NCI-H187 (cell line): ENCODE measurements around the gene KIF11.

Source experiments
- DNase-seq, 2 experiments: peaks; one replicate each; lab custom pipeline; 2025; lab: John Stamatoyannopoulos, UW

The KIF11 gene

DNA sequence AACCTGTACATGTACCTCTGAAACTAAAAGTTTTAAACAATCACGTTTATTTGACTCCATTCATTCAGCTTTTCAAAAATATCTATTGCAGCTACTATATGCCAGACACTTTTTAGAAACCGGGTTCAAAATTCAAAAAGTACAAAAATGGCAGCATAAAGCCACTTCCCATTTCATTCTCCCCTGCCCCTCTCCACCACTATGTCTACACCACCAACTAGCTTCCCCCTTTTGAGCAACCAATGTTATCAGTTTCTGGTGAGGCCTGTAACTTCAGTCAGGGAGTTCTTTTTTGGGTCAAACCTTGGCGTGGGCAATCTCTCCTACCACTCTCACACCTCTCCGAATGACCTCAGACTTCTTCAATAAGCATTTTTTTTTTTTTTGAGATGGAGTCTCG lies 85.3 kb downstream of the KIF11 start:
- no peak for DNase-seq

DNA sequence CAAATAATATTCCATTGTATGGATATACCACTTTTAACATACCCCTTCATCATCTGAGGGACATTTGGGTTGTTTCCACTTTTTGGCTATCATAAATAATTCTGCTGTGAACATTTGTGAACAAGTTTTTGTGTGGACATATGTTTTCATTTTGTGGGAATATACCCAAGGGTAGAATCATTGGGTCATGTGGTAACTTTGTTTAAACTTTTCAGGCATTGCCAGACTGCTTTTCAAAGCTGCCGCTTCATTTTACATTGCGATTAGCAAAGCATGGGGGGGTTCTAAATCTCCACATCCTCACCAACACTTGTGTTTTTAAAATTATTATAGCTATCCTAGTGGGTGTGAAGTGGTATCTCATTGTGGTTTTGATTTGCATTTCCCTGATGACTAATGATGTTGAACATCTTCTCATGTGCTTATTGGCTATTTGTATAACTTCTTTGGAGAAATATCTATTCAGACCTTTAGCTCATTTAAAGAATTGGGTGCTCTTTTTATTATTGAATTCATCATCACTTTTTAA lies 88.4 kb downstream of the KIF11 start:
- no peak for DNase-seq

- DNase-seq, result no peak
Measured at GRCh38 chr10:92688573-92688926, 95.6 kb downstream of the KIF11 start.

DNA sequence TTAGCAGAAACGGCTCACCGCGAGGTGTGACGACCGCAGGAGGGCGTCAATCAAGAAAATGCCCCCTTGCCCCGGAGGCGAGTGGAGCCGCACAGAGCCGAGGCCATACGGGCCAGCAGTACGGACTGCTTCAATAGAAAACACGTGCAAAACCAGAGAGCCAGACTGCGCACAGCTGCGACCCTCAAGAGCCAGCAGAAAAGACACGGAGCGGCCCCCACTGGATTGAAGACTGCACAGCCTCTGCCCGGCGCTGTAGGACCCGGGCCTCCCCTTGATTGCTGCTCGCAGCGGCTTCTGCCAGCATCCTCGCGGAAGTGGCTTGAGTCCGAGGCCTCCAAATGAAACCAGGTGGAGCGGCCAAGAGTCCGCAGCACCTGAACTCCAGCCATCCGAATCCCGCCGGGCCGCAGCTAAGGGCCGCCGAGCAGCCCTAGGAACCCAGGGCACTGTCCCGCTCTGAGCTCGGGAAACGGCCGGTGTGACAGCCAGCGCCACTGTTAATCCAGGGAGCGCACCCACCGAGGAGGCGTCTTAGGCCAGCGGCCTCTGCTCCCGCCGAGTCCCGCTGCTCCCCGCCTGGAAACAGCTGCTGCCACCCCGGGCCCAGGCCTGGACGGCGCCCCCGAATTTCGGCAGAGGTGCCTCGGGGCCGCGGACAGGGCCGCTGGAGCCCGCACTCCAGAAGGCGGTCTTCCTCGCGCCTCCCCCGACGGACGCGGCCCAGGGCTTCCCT lies 96.2 kb downstream of the KIF11 start:
- DNase-seq, result no peak

DNA sequence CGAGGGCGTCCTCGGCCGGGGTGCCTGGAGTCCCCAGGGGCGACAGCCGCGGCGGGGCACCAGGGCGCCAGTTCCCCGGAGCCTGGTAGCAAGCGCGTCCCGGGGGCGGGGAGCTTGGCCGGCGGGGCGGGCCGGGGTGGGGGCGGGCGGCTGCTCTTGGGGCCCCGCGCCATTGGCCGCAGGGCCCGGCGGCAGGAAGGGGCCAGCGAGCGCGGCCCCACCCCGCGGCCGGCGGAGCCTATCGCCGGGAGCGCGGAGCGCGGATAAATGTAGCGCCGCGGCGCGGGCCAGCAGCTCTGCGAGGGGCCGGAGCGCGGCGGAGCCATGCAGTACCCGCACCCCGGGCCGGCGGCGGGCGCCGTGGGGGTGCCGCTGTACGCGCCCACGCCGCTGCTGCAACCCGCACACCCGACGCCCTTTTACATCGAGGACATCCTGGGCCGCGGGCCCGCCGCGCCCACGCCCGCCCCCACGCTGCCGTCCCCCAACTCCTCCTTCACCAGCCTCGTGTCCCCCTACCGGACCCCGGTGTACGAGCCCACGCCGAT lies 96.8 kb downstream of the KIF11 start, which contains the start of gene HHEX:
Gene HHEX, plus strand, starts transcription at position 293 of the 548 bp plus-strand sequence. Its CDS starts 32 bp downstream, at position 325.
- DNase-seq, result peak in 1 of 2 experiments; percentile 36

GRCh38 chr10:92690211-92690914 lies 97.4 kb downstream of the KIF11 start:
- peak in 1 of 2 experiments; percentile 25 for DNase-seq

GRCh38 chr10:92690915-92691590 lies 98.1 kb downstream of the KIF11 start:
- no peak for DNase-seq

GRCh38 chr10:92691591-92692079 lies 98.7 kb downstream of the KIF11 start:
- no peak for DNase-seq

DNA sequence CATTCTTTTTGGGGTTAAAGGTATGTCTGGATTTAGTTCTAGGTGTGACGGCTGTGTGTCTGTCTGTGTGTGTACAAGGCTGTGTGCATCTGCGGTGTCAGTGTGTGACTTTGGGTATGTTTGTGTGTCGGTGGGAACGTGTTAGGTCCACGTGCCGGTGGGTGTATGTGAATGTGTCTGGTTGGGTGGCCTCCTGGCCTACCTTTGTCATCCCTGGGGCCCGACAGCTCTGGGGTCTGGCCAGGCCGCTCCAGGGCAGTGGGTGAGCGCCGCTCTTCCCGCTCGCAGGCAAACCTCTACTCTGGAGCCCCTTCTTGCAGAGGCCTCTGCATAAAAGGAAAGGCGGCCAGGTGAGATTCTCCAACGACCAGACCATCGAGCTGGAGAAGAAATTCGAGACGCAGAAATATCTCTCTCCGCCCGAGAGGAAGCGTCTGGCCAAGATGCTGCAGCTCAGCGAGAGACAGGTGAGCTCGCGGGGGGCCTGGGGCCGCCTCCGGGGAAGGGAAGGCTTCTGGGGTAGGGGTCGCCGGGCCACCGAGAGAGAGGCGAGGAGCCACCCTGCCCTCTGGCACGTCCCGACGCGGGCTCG lies 99.2 kb downstream of the KIF11 start:
- DNase-seq, result peak; percentile 12 to 13

DNA sequence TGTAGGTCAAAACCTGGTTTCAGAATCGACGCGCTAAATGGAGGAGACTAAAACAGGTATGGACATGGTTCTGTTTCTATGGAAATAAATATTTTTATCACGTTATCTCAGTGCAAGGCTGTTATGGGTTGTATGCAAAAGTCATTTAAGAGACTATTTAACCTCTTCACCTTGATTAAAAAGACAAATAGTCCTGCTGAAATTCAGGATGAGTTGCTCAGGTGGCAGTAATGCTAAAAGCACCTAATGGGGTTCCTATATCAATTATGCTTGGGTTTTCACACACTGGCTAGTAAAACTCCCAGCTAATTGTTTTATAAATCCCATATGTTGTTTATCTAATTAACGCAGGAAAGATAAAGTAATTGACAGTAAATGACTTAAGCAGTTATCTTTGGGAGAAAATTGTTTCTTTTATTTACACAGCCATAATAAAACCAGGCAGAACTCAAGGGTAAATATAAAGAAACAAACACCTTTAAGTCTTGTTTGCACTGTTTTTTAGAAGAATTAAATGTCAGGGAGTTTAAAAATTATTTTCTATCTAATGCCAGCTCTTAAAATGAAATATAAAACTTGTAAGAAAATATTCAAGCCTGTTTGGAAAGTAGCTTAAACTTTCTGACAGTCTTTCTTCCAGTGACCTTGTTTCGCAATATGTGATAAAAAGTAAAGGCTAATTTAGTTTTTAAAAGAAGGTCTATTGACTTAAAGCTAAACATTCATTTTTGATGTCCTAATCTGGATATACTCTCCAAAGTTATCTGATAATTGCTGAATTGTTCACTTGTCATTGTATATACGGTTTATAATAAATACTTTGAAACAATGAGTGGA lies 100.0 kb downstream of the KIF11 start:
- DNase-seq, result no peak

- DNase-seq, result no peak
Measured at GRCh38 chr10:92693534-92693893, 100.6 kb downstream of the KIF11 start.

GRCh38 chr10:92695679-92696605 lies 103.0 kb downstream of the KIF11 start:
- no peak for DNase-seq

DNA sequence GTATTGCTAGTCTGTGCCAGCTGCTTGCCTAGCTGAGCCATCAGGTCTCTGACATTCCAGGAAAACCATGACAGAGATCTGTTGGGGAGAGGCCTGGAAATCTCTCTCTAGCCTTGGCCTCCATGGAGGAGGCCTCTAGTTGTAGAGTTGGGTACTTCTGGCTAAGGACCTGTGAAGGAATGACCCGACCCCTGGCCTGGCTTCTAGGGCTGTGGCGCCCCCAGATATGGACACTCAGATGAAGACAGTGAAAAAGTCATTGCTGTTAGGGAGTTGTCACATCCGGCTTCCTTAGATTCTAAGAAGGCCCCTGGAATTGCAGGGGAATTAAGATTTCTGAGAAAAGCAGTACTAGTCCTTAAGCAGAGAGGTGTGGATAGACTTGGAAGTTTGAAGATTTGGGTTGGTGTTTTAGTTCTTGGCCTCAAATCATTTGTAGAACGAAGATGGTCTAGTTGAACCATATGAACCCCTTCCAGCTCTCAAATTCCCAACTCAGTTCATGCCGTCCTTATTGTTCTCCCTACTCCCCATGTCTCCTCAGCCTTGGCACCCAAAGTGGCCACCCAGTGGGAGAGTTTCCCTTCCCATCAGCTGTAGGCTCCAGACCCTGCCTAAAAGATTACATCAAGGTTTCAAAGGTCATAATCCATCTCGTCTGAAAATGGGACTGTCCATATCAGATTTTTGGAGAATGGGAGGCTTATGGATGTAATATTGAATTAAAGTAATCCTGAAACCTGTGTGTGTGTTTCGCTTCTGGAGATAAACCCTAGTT lies 103.9 kb downstream of the KIF11 start:
- no peak for DNase-seq

DNA sequence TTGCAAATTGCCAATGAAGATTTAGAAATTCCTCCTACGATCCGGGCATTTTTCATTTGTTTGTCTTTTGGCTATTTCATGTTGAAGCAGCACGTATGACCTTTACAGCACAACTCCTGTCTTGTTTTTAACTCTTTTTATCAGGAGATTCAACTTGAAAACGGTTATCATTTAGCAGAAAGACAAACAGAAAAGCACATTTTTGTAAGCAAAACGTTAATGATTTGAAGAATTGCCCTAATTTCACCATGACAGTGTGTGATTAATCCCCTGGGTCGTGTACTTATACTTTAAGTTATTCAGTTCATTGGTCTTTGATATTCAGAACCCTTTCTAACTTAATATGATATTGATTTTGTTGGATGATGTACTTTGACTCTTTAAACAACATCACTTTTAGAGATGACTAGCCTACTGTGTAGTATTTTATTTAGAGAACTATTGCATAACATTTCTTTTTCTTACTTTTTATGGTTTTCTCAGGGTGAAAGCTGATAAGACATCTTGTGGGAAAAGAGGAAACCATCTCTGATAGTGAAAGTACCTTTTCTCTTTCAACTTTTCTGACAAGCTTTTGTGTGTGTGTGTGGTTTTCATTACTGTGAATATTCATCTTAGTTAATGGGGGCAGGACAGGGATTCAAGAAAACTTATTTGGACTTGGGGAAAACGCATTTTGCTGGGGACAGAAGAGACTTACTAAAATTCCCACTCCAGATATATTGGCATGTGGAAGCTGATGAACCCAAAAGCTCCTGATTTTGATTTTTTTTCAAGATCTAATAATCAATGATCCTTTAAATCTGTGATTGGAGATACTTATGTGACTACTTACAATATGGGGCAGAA lies 105.0 kb downstream of the KIF11 start:
- no peak for DNase-seq

DNA sequence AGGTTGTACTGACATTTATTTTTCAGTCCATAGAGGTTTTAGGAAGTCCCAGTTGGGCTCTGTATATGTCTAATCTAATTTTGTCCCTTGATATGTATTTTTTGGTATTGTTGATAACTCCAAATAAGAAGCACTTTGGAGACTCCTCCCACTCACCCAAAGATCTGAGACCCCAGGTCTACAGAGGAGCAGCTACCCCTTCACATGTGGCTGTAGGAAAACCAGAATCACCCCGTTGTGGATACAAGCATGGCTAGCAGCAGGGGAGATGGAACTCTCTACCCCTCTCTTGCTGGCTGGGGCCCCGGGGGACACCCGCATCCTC lies 106.2 kb downstream of the KIF11 start:
- no peak for DNase-seq

DNA sequence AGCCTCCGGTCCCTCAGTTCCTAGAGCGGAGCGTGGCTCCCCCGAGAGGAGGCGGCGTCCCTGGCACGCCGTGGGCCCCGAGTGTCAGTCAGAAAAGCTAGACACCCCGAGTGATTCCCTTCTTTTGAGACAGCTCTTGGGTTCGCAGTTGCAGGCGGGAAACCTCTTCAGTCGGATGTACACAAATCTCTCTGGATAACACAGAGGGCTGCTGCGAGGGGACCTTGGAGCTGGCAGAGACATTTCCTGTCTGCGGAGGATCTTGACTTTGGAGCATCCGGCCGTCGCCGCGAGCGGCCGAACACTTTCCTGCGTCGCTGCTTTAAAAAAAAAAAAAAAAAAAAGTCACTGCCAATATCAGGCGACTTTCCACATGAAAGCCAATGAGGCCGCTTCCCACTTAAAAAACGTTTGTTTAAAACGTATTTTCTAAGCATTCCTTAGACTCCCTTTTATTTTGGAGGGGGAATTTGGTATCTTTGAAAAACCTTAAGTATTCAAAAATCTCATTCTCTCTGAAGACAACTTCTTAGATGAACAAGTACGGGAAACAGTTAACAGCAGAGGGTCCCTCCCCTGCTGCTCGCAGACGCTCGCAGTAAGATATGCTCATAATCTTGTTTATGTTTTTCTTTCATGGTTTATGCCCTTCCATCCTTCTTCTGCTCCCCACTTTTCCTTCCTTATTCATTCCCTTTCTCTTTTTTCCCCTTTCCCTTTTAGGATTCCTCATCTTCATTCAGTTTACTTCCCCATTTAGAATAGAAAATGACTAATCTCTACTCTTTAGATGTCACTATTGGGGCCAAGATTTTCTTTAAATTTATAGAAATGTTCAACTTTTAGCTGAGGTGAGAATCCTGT lies 106.8 kb downstream of the KIF11 start:
- DNase-seq, result no peak

DNA sequence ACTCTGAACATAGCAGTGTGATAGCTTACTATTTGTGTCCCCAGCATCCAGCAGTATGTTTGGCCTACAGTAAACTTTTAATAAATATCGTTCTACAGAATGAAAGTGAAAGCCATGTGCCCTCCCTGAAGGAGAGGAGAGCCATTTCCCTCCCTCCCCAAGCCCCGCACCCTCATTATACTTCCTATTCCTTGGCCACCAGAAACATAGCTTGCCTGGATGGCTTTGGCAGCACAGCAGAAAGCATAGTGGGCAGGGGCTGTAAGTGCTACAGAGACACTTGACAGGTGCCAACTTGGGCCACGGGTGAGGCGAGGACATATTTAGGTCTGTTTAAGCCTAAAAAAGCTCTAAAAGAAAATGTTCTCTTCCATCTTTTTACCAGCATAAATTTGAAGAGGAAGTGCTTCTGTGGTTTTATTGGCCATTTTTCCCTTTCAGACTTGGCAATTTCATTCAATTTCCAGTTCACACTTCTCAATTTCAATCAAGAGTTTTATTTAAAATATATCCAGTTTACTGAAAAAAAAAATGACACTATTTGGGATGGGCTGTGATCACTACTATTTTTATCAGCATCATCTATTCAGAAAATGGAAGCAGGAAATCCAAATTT lies 109.5 kb downstream of the KIF11 start:
- DNase-seq, result no peak
